Astrocyte (in vitro differentiated cells and primary cell): ENCODE measurements around the gene IFRD2. TPM values are rescaled to one million over a fixed set of nuclear protein-coding genes. Genes with fewer than 3 reads are reported as not detected.

ENCODE experiments used
- DNase-seq: peaks from one replicate; pipeline ENCODE4 v3.0.0-alpha.2; 2010; ENCODE audit warnings: low read depth
- FAIRE-seq: peaks from 2 replicates; lab custom pipeline; 2011; peaks lifted over from hg19 to GRCh38; lab: Jason Lieb, UNC
- H2AFZ ChIP-seq: 2 replicates; pipeline ENCODE4 v1.6.0; 2012; ENCODE audit warnings: low read depth, low read length, inconsistent platforms
- H3K27ac ChIP-seq: 2 replicates; pipeline ENCODE4 v1.5.1; 2011; ENCODE audit warnings: low read depth, low read length, inconsistent platforms
- H3K27me3 ChIP-seq: 2 replicates; pipeline ENCODE4 v1.6.0; 2011; ENCODE audit warnings: low read length, inconsistent platforms; ENCODE audit not compliant: insufficient read depth
- H3K36me3 ChIP-seq: 2 replicates; pipeline ENCODE4 v1.5.1; 2011; ENCODE audit warnings: low read length, inconsistent platforms; ENCODE audit not compliant: insufficient read depth
- H3K4me1 ChIP-seq: 2 replicates; pipeline ENCODE4 v1.5.1; 2011; ENCODE audit warnings: low read length, inconsistent platforms; ENCODE audit not compliant: insufficient read depth
- H3K4me2 ChIP-seq: 2 replicates; pipeline ENCODE4 v1.6.0; 2012; ENCODE audit warnings: low read length, inconsistent platforms
- H3K4me3 ChIP-seq: 2 replicates; pipeline ENCODE4 v1.5.1; 2011; ENCODE audit warnings: low read depth, mild to moderate bottlenecking, low read length, inconsistent platforms; ENCODE audit not compliant: insufficient read depth
- H3K79me2 ChIP-seq: 2 replicates; pipeline ENCODE4 v1.6.0; 2012; ENCODE audit warnings: mild to moderate bottlenecking, low read length, inconsistent platforms; ENCODE audit not compliant: insufficient read depth
- H3K9ac ChIP-seq: 2 replicates; pipeline ENCODE4 v1.6.0; 2012; ENCODE audit warnings: mild to moderate bottlenecking, low read length, inconsistent platforms
- H3K9me3 ChIP-seq: 2 replicates; pipeline ENCODE4 v1.5.1; 2012; ENCODE audit warnings: low read depth, mild to moderate bottlenecking, low read length, inconsistent platforms; ENCODE audit not compliant: insufficient read depth
- H4K20me1 ChIP-seq: 2 replicates; pipeline ENCODE4 v1.6.0; 2012; ENCODE audit warnings: low read length, inconsistent platforms; ENCODE audit not compliant: insufficient read depth
- H3K27ac Mint-ChIP-seq: one replicate; pipeline ENCODE4 v1.8.0; 2021; ENCODE audit warnings: mild to moderate bottlenecking, mixed read lengths; ENCODE audit not compliant: unreplicated experiment
- H3K27me3 Mint-ChIP-seq: one replicate; pipeline ENCODE4 v1.8.0; 2021; ENCODE audit warnings: low read depth, mixed read lengths; ENCODE audit not compliant: unreplicated experiment
- H3K36me3 Mint-ChIP-seq: one replicate; pipeline ENCODE4 v1.8.0; 2021; ENCODE audit warnings: low read depth, mixed read lengths; ENCODE audit not compliant: unreplicated experiment
- H3K4me1 Mint-ChIP-seq: one replicate; pipeline ENCODE4 v1.8.0; 2021; ENCODE audit warnings: low read depth, mixed read lengths; ENCODE audit not compliant: unreplicated experiment
- H3K4me3 Mint-ChIP-seq: one replicate; pipeline ENCODE4 v1.8.0; 2021; ENCODE audit warnings: mild to moderate bottlenecking, moderate library complexity, mixed read lengths; ENCODE audit not compliant: unreplicated experiment
- H3K9me3 Mint-ChIP-seq: one replicate; pipeline ENCODE4 v1.8.0; 2021; ENCODE audit warnings: mild to moderate bottlenecking, mixed read lengths; ENCODE audit not compliant: unreplicated experiment
- EZH2 ChIP-seq: IDR thresholded peaks from 2 replicates; pipeline ENCODE4 v1.6.1; 2012; ENCODE audit warnings: mild to moderate bottlenecking, low read length, inconsistent platforms; ENCODE audit not compliant: insufficient read depth
- total RNA-seq: library from RNA; stranded (reverse); gene quantifications from 2 replicates; pipeline ENCODE4 v1.2.1, GENCODE V29; 2021
- TF ChIP-seq, protein P1 (sequence below): IDR thresholded peaks from 2 replicates; pipeline ENCODE4 v1.5.1; 2011; ENCODE audit warnings: low read depth, mild to moderate bottlenecking, inconsistent platforms, low read length, moderate library complexity; ENCODE audit not compliant: insufficient read depth

Gene IFRD2
- total RNA-seq, 1 donor from 2014 or later: 66.8 TPM

GRCh38 chr3:50319894-50320625 is 27.8 kb upstream of the IFRD2 start:
- H2AFZ ChIP-seq: peak overlapping the region; percentile 92
- peak overlapping the region; percentile 96 for H3K9ac ChIP-seq
- no peaks in the 10 kb centered on the region for H3K9me3 ChIP-seq
- no peak for FAIRE-seq
- peaks cover 50% of the 10 kb centered on the region for H4K20me1 ChIP-seq
- no peak overlapping the region for H3K27ac ChIP-seq
- Mint-ChIP-seq H3K36me3 (peaks cover 21% of the 10 kb centered on the region), H3K4me1 (peaks cover 23% of the 10 kb centered on the region), H3K27me3 (no peaks in the 10 kb centered on the region), H3K9me3 (no peaks in the 10 kb centered on the region), H3K4me3 (peak overlapping the region; percentile 93), H3K27ac (peak overlapping the region; percentile 96)
- H3K4me3 ChIP-seq: peak overlapping the region; percentile 95
- peaks cover 29% of the 10 kb centered on the region for H3K4me1 ChIP-seq
- TF ChIP-seq EZH2: no peak
- TF ChIP-seq, protein P1, sequence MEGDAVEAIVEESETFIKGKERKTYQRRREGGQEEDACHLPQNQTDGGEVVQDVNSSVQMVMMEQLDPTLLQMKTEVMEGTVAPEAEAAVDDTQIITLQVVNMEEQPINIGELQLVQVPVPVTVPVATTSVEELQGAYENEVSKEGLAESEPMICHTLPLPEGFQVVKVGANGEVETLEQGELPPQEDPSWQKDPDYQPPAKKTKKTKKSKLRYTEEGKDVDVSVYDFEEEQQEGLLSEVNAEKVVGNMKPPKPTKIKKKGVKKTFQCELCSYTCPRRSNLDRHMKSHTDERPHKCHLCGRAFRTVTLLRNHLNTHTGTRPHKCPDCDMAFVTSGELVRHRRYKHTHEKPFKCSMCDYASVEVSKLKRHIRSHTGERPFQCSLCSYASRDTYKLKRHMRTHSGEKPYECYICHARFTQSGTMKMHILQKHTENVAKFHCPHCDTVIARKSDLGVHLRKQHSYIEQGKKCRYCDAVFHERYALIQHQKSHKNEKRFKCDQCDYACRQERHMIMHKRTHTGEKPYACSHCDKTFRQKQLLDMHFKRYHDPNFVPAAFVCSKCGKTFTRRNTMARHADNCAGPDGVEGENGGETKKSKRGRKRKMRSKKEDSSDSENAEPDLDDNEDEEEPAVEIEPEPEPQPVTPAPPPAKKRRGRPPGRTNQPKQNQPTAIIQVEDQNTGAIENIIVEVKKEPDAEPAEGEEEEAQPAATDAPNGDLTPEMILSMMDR: no peak
- peaks cover 40% of the 10 kb centered on the region for H3K79me2 ChIP-seq
- DNase-seq: no peak
- peaks cover 12% of the 10 kb centered on the region for H3K36me3 ChIP-seq
- H3K27me3 ChIP-seq: no peaks in the 10 kb centered on the region
- H3K4me2 ChIP-seq: peak overlapping the region; percentile 93

DNA sequence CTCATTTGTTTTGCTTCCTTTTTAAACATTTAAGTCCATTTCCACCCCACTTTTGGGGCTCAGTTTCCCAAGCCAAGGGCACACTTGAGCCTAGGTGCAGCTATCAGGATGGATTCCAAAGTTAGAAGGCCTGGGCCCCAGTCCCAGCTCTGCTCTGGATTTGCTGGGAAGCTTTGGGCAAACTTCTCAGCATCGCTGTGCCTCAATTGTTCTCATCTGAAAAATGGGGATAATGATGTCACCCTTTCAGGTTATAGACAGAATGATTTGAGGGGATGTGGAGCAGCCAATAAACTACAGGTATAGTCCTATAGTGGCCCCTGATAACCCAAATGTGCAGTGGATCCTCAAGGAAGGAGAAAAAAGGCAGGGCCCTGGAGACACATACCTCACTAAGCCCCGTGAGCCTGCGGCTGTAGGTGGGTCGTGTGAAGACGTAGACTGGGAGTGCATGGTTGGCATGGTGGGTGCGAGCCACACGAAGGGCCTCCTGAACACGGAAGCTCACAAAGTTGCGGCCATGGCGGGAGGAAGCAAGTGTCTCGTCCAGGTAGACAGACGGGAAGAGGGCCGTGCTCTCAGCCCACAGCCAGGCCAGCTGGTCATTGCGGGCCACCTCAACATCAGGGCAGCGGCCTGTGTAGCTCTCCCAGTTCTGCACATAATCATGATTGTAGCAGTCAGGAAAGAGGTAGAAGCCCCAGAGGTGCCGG is 27.1 kb upstream of the IFRD2 start:
- DNase-seq (no peak), FAIRE-seq (no peak)
- no peaks in the 10 kb centered on the region for H3K9me3 Mint-ChIP-seq
- TF ChIP-seq EZH2: no peak
- TF ChIP-seq, protein P1: no peak
- Histone ChIP-seq H3K4me2 (peak overlapping the region; percentile 93), H3K9ac (no peak overlapping the region), H3K27ac (no peak overlapping the region), H2AFZ (no peak overlapping the region), H3K4me1 (peaks cover 29% of the 10 kb centered on the region), H3K79me2 (peaks cover 40% of the 10 kb centered on the region), H3K27me3 (no peaks in the 10 kb centered on the region), H3K9me3 (no peaks in the 10 kb centered on the region), H4K20me1 (peaks cover 56% of the 10 kb centered on the region), H3K36me3 (peaks cover 8% of the 10 kb centered on the region), H3K4me3 (no peak overlapping the region)
- peaks cover 20% of the 10 kb centered on the region for H3K36me3 Mint-ChIP-seq
- no peaks in the 10 kb centered on the region for H3K27me3 Mint-ChIP-seq
- peaks cover 23% of the 10 kb centered on the region for H3K4me1 Mint-ChIP-seq
- peak overlapping the region; percentile 93 for H3K4me3 Mint-ChIP-seq
- no peak overlapping the region for H3K27ac Mint-ChIP-seq
